Adrenal gland (tissue), 5 donors: ENCODE measurements around the gene MCAM.

Experiments used
- CTCF ChIP-seq, 6 experiments: fragments of 450-650 bp in 4 of 6; fragments of 200-600 bp in 2 of 6; sonication (generic) in 1 of 6; IDR thresholded peaks; 1 replicate in 5 of 6; 2 replicates in 1 of 6; pipeline versions ENCODE4 v1.5.1 to v1.8.0; 2016 to 2021; ENCODE audit warnings: antibody characterized with exemption in 6 of 6, mild to moderate bottlenecking in 2 of 6, moderate library complexity in 1 of 6
- POLR2A ChIP-seq, 2 donors: fragments of 450-650 bp; IDR thresholded peaks; one replicate each; pipeline ENCODE4 v1.6.1; 2017; ENCODE audit warnings: antibody characterized with exemption in 2 of 2, mild to moderate bottlenecking in 2 of 2, moderate library complexity in 1 of 2
- donor health status: DM: no; HTN: no; CAD: no.

GRCh38 chr11:119290894-119291497, 25.9 kb downstream of the MCAM start:
- no peak for TF ChIP-seq POLR2A (IDR thresholded peaks at IDR 0.05)
- no peak for TF ChIP-seq CTCF (IDR thresholded peaks at IDR 0.05)
